GM13977 (cell line): ENCODE data around the gene CYP27B1.

Experiments
- DNase-seq: peaks from one replicate; pipeline ENCODE4 v3.0.0; 2012; ENCODE audit warnings: low spot score
- CTCF ChIP-seq: IDR thresholded peaks from 2 replicates; pipeline ENCODE4 v1.5.1; 2012; ENCODE audit warnings: mild to moderate bottlenecking, control low read depth; ENCODE audit not compliant: insufficient read depth; ENCODE audit errors: extremely low read depth, missing control alignments
- in situ Hi-C: fragments of 300-500 bp; cut with MboI; formaldehyde crosslinking; loops from one replicate; pipeline ENCODE4 v1.12.0; 2022; ENCODE audit warnings: low sequenced_read_pairs, low pct_unique_long_range_greater_than_20kb, mixed read lengths, inconsistent platforms; ENCODE audit not compliant: unreplicated experiment

The CYP27B1 gene

GRCh38 chr12:57811028-57811755 lies 44.3 kb upstream of the CYP27B1 start:
- in situ Hi-C loops: no loop called here
- no peak for TF ChIP-seq CTCF
- no peak for DNase-seq

GRCh38 chr12:57810450-57810849 lies 43.6 kb upstream of the CYP27B1 start:
- no peak for TF ChIP-seq CTCF
- DNase-seq: no peak
- in situ Hi-C loops: no loop called here

GRCh38 chr12:57809425-57809824 lies 42.5 kb upstream of the CYP27B1 start:
- no peak for DNase-seq
- in situ Hi-C loops: no loop called here
- TF ChIP-seq CTCF: no peak

- in situ Hi-C loops: no loop called here
- no peak for DNase-seq
- TF ChIP-seq CTCF: no peak
Observed at GRCh38 chr12:57808351-57808750, 41.5 kb upstream of the CYP27B1 start.

- in situ Hi-C loops: no loop called here
- no peak for DNase-seq
- no peak for TF ChIP-seq CTCF
Observed at GRCh38 chr12:57807285-57807684, 40.4 kb upstream of the CYP27B1 start.

- in situ Hi-C loops: no loop called here
- TF ChIP-seq CTCF: no peak
- no peak for DNase-seq
Observed at GRCh38 chr12:57806677-57807076, 39.8 kb upstream of the CYP27B1 start.
